HepG2 (cell line): ENCODE results near the gene AFG1L. TPM values are rescaled to one million over a fixed set of nuclear protein-coding genes. Genes with fewer than 3 reads are reported as not detected.
A peak's percentile ranks its signal among the peaks of the same experiment; 100 is the strongest.

Experiments used
- DNMT1 ChIP-seq: sonication (generic); formaldehyde crosslinking; IDR thresholded peaks from 2 replicates; pipeline ENCODE4 v1.5.1; 2020; ENCODE audit warnings: mild to moderate bottlenecking, missing genetic modification reagents
- KAT7 ChIP-seq: IDR thresholded peaks from 2 replicates; pipeline ENCODE4 v1.6.1; 2018; ENCODE audit warnings: borderline replicate concordance, missing compliant biosample characterization
- NBN ChIP-seq: fragments of 450-650 bp; conservative IDR thresholded peaks from 2 replicates; pipeline ENCODE4 v1.6.1; 2017
- NCOR1 ChIP-seq: fragments of 200-600 bp; sonication (generic); IDR thresholded peaks from 2 replicates; pipeline ENCODE4 v1.7.0; 2017; ENCODE audit warnings: antibody characterized with exemption, low read length, borderline replicate concordance
- NR2F1 ChIP-seq, 2 experiments: fragments of 450-650 bp in 1 of 2; formaldehyde crosslinking in 1 of 2; IDR thresholded peaks; 2 replicates each; pipeline versions ENCODE4 v1.5.0 to v1.6.1; 2016 to 2020; ENCODE audit warnings: mild to moderate bottlenecking in 1 of 2, missing compliant biosample characterization in 1 of 2, missing genetic modification reagents in 1 of 2, moderate library complexity in 1 of 2
- PLRG1 ChIP-seq: fragments of 450-650 bp; conservative IDR thresholded peaks from 2 replicates; pipeline ENCODE4 v1.6.1; 2016
- PPARG ChIP-seq: conservative IDR thresholded peaks from 2 replicates; pipeline ENCODE4 v1.6.1; 2016; ENCODE audit warnings: missing biosample characterization, missing genetic modification reagents
- RFX5 ChIP-seq: IDR thresholded peaks from 2 replicates; pipeline ENCODE4 v1.6.1; 2011; ENCODE audit warnings: low read depth, low read length, improper control_type of control experiment
- TOE1 ChIP-seq: sonication (generic); formaldehyde crosslinking; IDR thresholded peaks from 2 replicates; pipeline ENCODE4 v1.4.0; 2020; ENCODE audit warnings: mild to moderate bottlenecking, missing genetic modification reagents
- TRIM24 ChIP-seq: sonication (generic); formaldehyde crosslinking; IDR thresholded peaks from 2 replicates; pipeline ENCODE4 v1.8.0; 2022; ENCODE audit warnings: mild to moderate bottlenecking, missing genetic modification reagents
- ZNF234 ChIP-seq: sonication (generic); formaldehyde crosslinking; conservative IDR thresholded peaks from 2 replicates; pipeline ENCODE4 v1.5.1; 2020; ENCODE audit warnings: mild to moderate bottlenecking, missing genetic modification reagents
- ZNF468 ChIP-seq: sonication (generic); formaldehyde crosslinking; IDR thresholded peaks from 2 replicates; pipeline ENCODE4 v1.8.0; 2022; ENCODE audit warnings: mild to moderate bottlenecking, moderate library complexity, missing genetic modification reagents
- polyA plus RNA-seq, 8 experiments: library from polyadenylated mRNA; depleted of rRNA in 3 of 8; stranded (reverse) in 7 of 8; unstranded in 1 of 8; fragments of >200 nt; fragmentation: Illumina TruSeq in 4 of 8; extraction: Trizol in 4 of 8; gene quantifications; 2 replicates each; pipeline versions ENCODE4 v1.2.1 to v1.2.3, GENCODE V29; 2011 to 2016; ENCODE audit warnings: low read depth in 4 of 8, missing spikeins in 1 of 8, mixed read lengths in 1 of 8; ENCODE audit not compliant: insufficient read depth in 1 of 8
- total RNA-seq, 5 experiments: library from RNA; depleted of rRNA; stranded (reverse); fragments of >200 nt; fragmentation: Illumina TruSeq; extraction: Trizol; gene quantifications; 2 replicates each; pipeline ENCODE4 v1.2.3, GENCODE V29; 2016; ENCODE audit warnings: low read depth in 1 of 5
- TF ChIP-seq, protein P1 (sequence below), 2 experiments: sonication (generic) in 1 of 2; formaldehyde crosslinking in 1 of 2; IDR thresholded peaks; 2 replicates each; pipeline versions ENCODE4 v1.4.0 to v1.6.1; 2016 to 2020; ENCODE audit warnings: borderline replicate concordance in 1 of 2, low read depth in 1 of 2, mild to moderate bottlenecking in 1 of 2, missing genetic modification reagents in 1 of 2
- TF ChIP-seq, protein P2 (sequence below): sonication (generic); formaldehyde crosslinking; IDR thresholded peaks from 2 replicates; pipeline ENCODE4 v1.5.0; 2020; ENCODE audit warnings: mild to moderate bottlenecking, missing genetic modification reagents
- TF ChIP-seq, protein P3 (sequence below): sonication (generic); formaldehyde crosslinking; IDR thresholded peaks from 2 replicates; pipeline ENCODE4 v1.4.0; 2020; ENCODE audit warnings: missing genetic modification reagents, mild to moderate bottlenecking, borderline replicate concordance
- TF ChIP-seq, protein P4 (sequence below): sonication (generic); formaldehyde crosslinking; IDR thresholded peaks from 2 replicates; pipeline ENCODE4 v1.4.0; 2020; ENCODE audit warnings: mild to moderate bottlenecking, missing genetic modification reagents
- TF ChIP-seq, protein P5 (sequence below): sonication (generic); formaldehyde crosslinking; IDR thresholded peaks from 2 replicates; pipeline ENCODE4 v1.9.0; 2022; ENCODE audit warnings: missing genetic modification reagents, mild to moderate bottlenecking, borderline replicate concordance

AFG1L gene
- total and polyA plus RNA-seq, 2 of the 13 experiments (the other 11 are each of a cell fraction or from before 2014, with no cell fraction given), result 3.1 to 14.0 TPM

DNA sequence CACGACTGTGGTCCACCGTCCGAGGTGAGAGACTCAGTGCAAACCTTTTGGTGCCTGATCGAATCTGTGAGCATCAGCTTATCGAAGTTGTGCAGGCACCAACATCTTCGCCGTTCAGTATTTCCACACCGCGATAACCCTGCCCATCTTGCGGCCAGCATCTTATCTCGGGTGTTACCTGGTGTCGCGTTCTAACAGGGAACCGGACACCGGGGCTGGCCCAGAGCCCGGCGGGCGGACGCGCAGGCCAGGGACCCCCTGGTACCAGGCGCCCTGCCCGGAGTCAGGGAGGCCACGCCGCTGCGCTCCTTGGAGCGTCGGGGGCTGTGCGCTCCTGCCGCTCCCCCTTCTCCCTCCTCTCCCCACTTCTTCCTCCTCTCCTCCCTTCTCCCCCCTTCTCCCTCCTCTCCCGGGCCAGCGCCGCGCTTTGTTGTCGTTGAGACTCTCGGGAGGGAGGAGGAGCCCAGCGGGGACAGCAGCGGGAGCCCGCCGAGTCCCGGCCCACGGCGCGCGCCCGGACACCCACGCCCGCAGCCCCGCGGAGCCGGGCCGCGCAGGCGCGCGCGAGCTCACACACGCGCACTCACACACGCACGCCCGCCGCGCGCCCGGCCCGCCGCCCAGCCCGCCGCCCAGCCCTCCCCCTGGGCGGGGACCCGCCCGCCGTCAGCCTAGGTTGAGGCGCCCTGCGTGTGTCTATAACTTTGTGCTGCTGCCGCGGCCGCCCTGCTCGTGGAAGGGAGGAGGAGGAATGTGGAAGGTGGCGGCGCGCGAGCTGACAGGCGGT lies 264.4 kb downstream of the AFG1L start (continued):
- TF ChIP-seq PLRG1, result no peak
- no peak for TF ChIP-seq NBN
- no peak for TF ChIP-seq PPARG (CRISPR knock-in tag)
- no peak for TF ChIP-seq NCOR1
- TF ChIP-seq TRIM24 (CRISPR knock-in tag), result no peak
- no peak for TF ChIP-seq ZNF234 (CRISPR knock-in tag)
- TF ChIP-seq, protein P1, sequence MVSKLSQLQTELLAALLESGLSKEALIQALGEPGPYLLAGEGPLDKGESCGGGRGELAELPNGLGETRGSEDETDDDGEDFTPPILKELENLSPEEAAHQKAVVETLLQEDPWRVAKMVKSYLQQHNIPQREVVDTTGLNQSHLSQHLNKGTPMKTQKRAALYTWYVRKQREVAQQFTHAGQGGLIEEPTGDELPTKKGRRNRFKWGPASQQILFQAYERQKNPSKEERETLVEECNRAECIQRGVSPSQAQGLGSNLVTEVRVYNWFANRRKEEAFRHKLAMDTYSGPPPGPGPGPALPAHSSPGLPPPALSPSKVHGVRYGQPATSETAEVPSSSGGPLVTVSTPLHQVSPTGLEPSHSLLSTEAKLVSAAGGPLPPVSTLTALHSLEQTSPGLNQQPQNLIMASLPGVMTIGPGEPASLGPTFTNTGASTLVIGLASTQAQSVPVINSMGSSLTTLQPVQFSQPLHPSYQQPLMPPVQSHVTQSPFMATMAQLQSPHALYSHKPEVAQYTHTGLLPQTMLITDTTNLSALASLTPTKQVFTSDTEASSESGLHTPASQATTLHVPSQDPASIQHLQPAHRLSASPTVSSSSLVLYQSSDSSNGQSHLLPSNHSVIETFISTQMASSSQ (IDR thresholded peaks at IDR 0.05; ENCODE audit: low read depth), result no peak
- TF ChIP-seq, protein P1 (CRISPR knock-in tag; IDR thresholded peaks at IDR 0.05; ENCODE audit: borderline replicate concordance), result no peak; the same call in 1 of the 2 replicates
- TF ChIP-seq, protein P2, sequence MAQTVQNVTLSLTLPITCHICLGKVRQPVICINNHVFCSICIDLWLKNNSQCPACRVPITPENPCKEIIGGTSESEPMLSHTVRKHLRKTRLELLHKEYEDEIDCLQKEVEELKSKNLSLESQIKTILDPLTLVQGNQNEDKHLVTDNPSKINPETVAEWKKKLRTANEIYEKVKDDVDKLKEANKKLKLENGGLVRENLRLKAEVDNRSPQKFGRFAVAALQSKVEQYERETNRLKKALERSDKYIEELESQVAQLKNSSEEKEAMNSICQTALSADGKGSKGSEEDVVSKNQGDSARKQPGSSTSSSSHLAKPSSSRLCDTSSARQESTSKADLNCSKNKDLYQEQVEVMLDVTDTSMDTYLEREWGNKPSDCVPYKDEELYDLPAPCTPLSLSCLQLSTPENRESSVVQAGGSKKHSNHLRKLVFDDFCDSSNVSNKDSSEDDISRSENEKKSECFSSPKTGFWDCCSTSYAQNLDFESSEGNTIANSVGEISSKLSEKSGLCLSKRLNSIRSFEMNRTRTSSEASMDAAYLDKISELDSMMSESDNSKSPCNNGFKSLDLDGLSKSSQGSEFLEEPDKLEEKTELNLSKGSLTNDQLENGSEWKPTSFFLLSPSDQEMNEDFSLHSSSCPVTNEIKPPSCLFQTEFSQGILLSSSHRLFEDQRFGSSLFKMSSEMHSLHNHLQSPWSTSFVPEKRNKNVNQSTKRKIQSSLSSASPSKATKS (CRISPR knock-in tag), result no peak; the same call in 1 of the 2 replicates
- no peak for TF ChIP-seq TOE1 (CRISPR knock-in tag)
- no peak for TF ChIP-seq NR2F1 (CRISPR knock-in tag; IDR thresholded peaks at IDR 0.05)
- TF ChIP-seq, protein P3, sequence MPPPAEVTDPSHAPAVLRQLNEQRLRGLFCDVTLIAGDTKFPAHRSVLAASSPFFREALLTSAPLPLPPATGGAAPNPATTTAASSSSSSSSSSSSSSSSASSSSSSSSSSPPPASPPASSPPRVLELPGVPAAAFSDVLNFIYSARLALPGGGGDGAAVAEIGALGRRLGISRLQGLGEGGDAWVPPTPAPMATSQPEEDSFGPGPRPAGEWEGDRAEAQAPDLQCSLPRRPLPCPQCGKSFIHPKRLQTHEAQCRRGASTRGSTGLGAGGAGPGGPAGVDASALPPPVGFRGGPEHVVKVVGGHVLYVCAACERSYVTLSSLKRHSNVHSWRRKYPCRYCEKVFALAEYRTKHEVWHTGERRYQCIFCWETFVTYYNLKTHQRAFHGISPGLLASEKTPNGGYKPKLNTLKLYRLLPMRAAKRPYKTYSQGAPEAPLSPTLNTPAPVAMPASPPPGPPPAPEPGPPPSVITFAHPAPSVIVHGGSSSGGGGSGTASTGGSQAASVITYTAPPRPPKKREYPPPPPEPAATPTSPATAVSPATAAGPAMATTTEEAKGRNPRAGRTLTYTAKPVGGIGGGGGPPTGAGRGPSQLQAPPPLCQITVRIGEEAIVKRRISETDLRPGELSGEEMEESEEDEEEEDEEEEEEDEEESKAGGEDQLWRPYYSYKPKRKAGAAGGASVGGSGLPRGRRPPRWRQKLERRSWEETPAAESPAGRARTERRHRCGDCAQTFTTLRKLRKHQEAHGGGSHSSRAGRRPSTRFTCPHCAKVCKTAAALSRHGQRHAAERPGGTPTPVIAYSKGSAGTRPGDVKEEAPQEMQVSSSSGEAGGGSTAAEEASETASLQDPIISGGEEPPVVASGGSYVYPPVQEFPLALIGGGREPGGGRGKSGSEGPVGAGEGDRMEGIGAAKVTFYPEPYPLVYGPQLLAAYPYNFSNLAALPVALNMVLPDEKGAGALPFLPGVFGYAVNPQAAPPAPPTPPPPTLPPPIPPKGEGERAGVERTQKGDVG, result no peak
- TF ChIP-seq RFX5, result no peak
- TF ChIP-seq, protein P4, sequence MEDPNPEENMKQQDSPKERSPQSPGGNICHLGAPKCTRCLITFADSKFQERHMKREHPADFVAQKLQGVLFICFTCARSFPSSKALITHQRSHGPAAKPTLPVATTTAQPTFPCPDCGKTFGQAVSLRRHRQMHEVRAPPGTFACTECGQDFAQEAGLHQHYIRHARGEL, result no peak
- no peak for TF ChIP-seq KAT7 (CRISPR knock-in tag)
- TF ChIP-seq, protein P5, sequence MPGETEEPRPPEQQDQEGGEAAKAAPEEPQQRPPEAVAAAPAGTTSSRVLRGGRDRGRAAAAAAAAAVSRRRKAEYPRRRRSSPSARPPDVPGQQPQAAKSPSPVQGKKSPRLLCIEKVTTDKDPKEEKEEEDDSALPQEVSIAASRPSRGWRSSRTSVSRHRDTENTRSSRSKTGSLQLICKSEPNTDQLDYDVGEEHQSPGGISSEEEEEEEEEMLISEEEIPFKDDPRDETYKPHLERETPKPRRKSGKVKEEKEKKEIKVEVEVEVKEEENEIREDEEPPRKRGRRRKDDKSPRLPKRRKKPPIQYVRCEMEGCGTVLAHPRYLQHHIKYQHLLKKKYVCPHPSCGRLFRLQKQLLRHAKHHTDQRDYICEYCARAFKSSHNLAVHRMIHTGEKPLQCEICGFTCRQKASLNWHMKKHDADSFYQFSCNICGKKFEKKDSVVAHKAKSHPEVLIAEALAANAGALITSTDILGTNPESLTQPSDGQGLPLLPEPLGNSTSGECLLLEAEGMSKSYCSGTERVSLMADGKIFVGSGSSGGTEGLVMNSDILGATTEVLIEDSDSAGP (CRISPR knock-in tag), result 0 out of 2 replicates have a peak, but pooled peaks have one; percentile 3
- TF ChIP-seq ZNF468 (CRISPR knock-in tag), result no peak
- TF ChIP-seq DNMT1 (CRISPR knock-in tag), result no peak
